GM21576 (cell line): ENCODE measurements around the gene IVL.

ENCODE experiments used
- ATAC-seq: cut with Tn5 transposase; IDR thresholded peaks from one replicate; pipeline ENCODE4 v1.9.1; 2021; ENCODE audit warnings: mild to moderate bottlenecking, moderate library complexity; ENCODE audit not compliant: unreplicated experiment

Gene IVL

DNA sequence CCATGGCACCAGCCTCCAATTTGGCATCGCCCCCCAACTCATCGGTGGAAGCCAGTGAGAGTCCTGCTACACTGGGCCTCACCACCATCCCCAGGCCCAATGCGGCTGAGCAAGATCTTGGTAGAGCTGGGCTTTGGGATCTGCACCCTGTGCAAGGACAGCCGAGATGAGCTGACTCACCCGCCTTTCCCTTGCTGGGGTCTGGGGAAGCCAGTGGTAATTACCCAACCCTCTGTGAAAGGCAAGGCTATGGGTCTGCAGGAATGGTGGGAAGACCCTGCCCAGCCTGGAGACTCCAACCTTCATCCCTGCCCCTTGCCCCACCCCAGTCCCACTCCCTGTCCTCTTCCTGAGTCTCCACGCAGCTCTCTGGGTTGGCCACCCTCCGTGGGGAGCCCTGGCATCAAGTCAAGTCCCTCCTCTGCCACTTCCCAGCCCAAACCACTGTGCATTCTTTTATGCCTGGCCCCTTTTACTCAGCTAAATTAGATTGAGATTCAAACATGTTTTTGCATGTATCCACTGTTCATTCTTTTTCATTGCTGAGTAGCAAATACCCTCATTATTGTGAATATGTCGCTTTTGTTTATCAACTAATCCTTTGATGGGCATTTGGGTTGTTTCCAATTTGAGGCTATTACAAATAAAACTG lies 21.5 kb upstream of the IVL start:
- ATAC-seq = no peak

- ATAC-seq = no peak
These were observed 20.2 kb upstream of the IVL start for GRCh38 chr1:152888126-152888525.

- no peak for ATAC-seq
These were observed 9.3 kb upstream of the IVL start for GRCh38 chr1:152899027-152899426.

DNA sequence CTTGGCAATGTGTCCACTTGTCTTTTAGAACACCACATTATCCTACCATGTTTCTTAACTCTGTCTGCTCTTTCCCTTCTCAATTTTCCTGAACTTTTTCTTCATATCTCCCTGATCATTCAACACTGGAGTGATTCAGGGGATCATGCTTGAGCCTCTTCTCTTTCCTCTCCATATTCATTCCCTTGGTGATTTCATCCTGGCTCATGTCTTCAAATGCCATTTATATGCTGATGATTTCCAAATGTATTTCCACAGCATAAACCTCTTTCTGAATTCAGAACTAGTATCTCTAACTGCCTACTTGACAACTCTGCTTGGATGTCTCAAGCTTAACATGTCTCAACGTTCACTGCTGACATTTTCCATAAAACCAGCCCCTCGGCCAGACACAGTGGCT lies 8.5 kb upstream of the IVL start:
- no peak for ATAC-seq

GRCh38 chr1:152901631-152902030 lies 6.7 kb upstream of the IVL start:
- no peak for ATAC-seq

GRCh38 chr1:152902636-152903035 lies 5.7 kb upstream of the IVL start:
- ATAC-seq = no peak

GRCh38 chr1:152904688-152905440 lies 3.5 kb upstream of the IVL start:
- no peak for ATAC-seq

GRCh38 chr1:152906023-152906565 lies 2.3 kb upstream of the IVL start:
- ATAC-seq = no peak

- no peak for ATAC-seq
These were observed 860 bp downstream of the IVL start for GRCh38 chr1:152909206-152909605.

GRCh38 chr1:152912471-152912870 lies 4.1 kb downstream of the IVL start:
- ATAC-seq = no peak

GRCh38 chr1:152912900-152913299 lies 4.6 kb downstream of the IVL start:
- ATAC-seq = no peak

- ATAC-seq = no peak
These were observed 9.4 kb downstream of the IVL start for GRCh38 chr1:152917794-152918193.

GRCh38 chr1:152919071-152919470 lies 10.7 kb downstream of the IVL start:
- ATAC-seq = no peak

DNA sequence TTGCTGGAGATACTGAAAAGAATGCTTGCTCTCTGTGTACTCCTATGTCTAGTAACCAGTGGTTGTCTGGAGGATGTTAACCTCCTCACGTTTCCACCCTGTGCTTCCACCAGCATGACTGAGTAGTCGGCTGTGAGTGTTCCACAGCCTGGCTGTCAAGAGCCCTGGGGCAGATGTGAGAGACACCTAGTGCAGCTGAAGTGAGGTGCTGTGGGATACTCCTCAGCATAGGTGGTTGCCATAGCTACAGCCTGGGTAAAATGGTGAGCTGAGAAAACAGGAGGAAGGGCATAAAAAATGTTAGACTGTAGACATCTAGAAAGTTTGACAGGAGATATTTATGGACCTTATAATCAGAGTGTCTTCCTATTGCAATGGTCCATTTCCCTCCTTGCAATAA lies 15.8 kb downstream of the IVL start:
- ATAC-seq = no peak

DNA sequence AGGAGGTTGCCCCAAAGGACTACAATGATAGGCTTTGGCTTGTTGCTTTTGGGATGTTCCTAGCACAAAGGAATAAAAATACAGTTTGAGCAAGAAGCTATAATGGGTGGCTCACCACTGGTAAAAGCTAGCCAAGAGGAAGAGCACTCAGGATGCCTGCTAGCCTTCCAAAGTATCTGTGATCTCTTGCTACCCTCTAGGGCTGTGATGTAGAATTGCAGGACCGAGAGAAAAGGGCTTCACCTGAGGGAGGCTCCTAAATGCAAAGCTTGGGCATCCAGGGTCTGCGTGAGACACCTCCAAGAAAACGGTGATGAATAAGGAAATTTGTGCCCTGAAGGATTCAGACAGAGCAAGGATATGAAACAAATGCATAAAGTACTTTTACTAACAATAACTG lies 17.7 kb downstream of the IVL start:
- no peak for ATAC-seq

DNA sequence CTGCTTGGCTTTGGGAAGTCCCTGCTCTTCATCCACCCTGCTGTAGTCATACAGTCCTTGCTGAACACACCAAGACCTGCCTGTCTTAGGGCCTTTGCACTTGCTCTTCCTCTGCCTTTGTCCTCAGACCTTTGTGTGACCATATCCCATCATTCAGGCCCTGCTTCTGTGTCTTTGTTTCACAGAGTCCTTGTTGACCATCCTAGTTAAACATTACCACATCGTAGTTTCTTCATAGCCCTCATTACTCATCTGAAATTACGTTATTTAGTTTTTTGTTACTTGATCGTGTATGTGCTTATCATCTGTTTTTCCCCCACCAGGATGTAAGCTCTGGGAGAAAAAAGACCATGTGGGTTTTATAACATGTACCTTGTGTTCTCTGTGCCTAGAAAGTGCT lies 20.3 kb downstream of the IVL start:
- ATAC-seq = no peak

DNA sequence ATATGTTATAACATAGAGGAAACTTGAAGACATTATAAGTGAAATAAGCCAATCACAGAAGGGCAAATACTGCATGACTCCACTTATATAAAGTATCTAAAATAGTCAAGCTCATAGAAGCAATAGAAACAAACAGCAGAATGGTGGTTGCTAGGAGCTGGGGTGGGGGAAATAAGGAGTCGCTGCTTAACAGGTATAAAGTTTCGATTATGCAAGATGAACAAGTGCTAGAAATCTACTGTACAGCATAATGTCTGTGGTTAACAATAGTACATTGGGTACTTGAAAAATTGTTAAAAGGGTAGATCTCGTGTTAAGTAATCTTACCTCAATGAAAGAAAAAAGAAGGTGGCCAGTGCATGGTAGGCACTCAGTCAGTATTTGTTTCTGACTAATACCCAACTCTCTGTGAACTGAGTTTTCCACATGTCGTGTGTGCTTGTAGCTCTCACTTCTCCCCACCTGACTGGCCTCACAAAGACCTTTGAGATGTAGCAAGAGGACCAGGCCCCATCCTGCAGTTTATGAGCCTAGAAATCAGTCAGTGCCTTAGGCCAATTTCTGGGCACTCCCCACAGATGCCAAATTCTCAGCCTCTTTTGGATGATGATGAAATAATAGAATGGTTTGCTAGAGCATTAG lies 23.9 kb downstream of the IVL start:
- ATAC-seq = no peak

DNA sequence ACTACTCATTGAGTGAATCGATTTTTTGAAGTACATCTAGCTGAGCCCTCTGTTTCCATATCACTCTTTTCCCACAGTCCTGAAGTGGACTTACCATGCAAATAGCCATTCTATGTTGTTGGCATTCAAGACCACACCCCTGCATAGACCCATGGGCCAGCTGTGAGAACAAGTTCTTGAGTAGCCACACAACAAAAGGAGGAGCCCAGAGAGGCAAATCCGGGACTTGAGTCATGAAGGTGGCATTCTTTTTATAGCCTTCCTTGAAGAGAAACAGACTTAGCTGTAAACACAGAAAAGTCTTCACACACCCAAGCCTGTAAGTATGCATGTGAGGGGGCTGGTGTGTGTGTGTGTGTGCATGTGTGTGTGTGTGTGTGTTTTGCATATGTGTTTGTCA lies 24.9 kb downstream of the IVL start:
- no peak for ATAC-seq

- no peak for ATAC-seq
These were observed 32.3 kb downstream of the IVL start for GRCh38 chr1:152940614-152941013.

DNA sequence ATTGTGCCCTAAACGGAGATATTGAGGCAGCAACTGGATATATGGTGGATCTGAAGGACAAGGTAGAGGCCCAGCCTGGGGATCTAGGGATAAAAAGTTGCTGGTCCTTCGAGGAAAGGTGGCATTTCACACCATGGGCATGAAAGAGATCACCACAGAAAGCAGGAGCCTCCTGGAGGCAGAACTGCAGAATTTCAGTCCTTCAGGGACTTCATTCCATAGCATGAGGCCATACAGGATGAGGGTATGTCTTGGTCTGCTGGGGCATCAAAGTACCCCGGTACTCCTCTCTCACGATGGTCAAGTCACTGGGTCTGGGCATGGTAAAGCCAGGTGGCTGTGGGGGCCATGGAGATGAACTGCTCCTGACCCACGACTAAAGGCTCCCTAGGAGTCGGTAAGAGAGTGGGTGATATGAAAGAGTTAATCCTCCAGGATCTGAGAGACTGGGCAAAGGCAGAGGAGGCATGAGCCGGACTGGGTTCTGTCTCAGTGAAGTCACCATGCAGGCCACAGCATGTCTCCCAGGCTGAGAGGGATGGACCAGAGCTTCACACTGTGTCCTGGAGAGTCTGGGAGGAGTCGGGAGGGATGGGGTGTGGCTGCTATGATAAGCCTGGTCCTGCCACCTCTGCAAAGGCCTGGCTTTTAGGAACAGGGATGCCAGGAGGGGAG lies 32.8 kb downstream of the IVL start:
- ATAC-seq = no peak

GRCh38 chr1:152942161-152942560 lies 33.8 kb downstream of the IVL start:
- no peak for ATAC-seq
